ENCODE results near the gene TIMM8A. TPM values are rescaled to one million over a fixed set of nuclear protein-coding genes. Genes with fewer than 3 reads are reported as not detected.

The TIMM8A gene
- total and polyA plus RNA-seq, 4 donors = 4.6 to 11.9 (median 6.8) TPM

- Histone ChIP-seq H3K27ac (ENCODE audit: low read depth in 1 of 2, low read length in 1 of 2) (no peak overlapping the region), H3K9ac (ENCODE audit: insufficient read depth in 1 of 2, low read length in 2 of 2) (no peak overlapping the region), H3K27me3 (ENCODE audit: control insufficient read depth in 3 of 3, insufficient read depth in 3 of 3, low read length in 2 of 3) (peaks cover 4 to 15% (median 11%) of the 10 kb centered on the region in 3 donors), H3K9me3 (ENCODE audit: control insufficient read depth in 4 of 4, insufficient read depth in 3 of 4, low read length in 3 of 4) (no peaks in the 10 kb centered on the region), H3K36me3 (ENCODE audit: control insufficient read depth in 4 of 4, insufficient read depth in 4 of 4, low read length in 4 of 4) (no peaks in the 10 kb centered on the region), H3K4me1 (ENCODE audit: control insufficient read depth in 5 of 5, insufficient read depth in 5 of 5, low read length in 5 of 5) (no peaks in the 10 kb centered on the region), H3K4me3 (no peak overlapping the region)
- 59 to 64% methylated on average over 1 of the region's 1 CpG for WGBS, 2 donors
- DNase-seq = no peak
- no peak for TF ChIP-seq CTCF (IDR thresholded peaks at IDR 0.05; ENCODE audit: control extremely low read depth, extremely low read depth)
- no peak for ATAC-seq (ENCODE audit: insufficient read depth, low FRiP score)
Observed at GRCh38 chrX:101377547-101377946, 29.0 kb upstream of the TIMM8A start.

- ATAC-seq (ENCODE audit: insufficient read depth, low FRiP score) (no peak), DNase-seq (no peak)
- WGBS, 2 donors = 43 to 50% methylated on average over 3 of the region's 3 CpGs
- Histone ChIP-seq H3K27ac (ENCODE audit: low read depth in 1 of 2, low read length in 1 of 2) (no peak overlapping the region), H3K36me3 (ENCODE audit: control insufficient read depth in 4 of 4, insufficient read depth in 4 of 4, low read length in 4 of 4) (no peaks in the 10 kb centered on the region), H3K27me3 (ENCODE audit: control insufficient read depth in 3 of 3, insufficient read depth in 3 of 3, low read length in 2 of 3) (peaks cover 4 to 18% (median 6%) of the 10 kb centered on the region in 3 donors), H3K9me3 (ENCODE audit: control insufficient read depth in 4 of 4, insufficient read depth in 3 of 4, low read length in 3 of 4) (no peaks in the 10 kb centered on the region), H3K4me3 (no peak overlapping the region), H3K9ac (ENCODE audit: insufficient read depth in 1 of 2, low read length in 2 of 2) (no peak overlapping the region), H3K4me1 (ENCODE audit: control insufficient read depth in 5 of 5, insufficient read depth in 5 of 5, low read length in 5 of 5) (no peaks in the 10 kb centered on the region)
- TF ChIP-seq CTCF (IDR thresholded peaks at IDR 0.05; ENCODE audit: control extremely low read depth, extremely low read depth) = no peak
Observed at GRCh38 chrX:101370888-101371504, 22.5 kb upstream of the TIMM8A start.

GRCh38 chrX:101369687-101370086 lies 21.1 kb upstream of the TIMM8A start:
- WGBS, 2 donors = 58 to 80% methylated on average over 6 of the region's 6 CpGs
- ATAC-seq (ENCODE audit: insufficient read depth, low FRiP score) = no peak
- Histone ChIP-seq H3K9me3 (ENCODE audit: control insufficient read depth in 4 of 4, insufficient read depth in 3 of 4, low read length in 3 of 4) (no peaks in the 10 kb centered on the region), H3K36me3 (ENCODE audit: control insufficient read depth in 4 of 4, insufficient read depth in 4 of 4, low read length in 4 of 4) (no peaks in the 10 kb centered on the region), H3K4me1 (ENCODE audit: control insufficient read depth in 5 of 5, insufficient read depth in 5 of 5, low read length in 5 of 5) (no peaks in the 10 kb centered on the region), H3K9ac (ENCODE audit: insufficient read depth in 1 of 2, low read length in 2 of 2) (no peak overlapping the region), H3K27ac (ENCODE audit: low read depth in 1 of 2, low read length in 1 of 2) (no peak overlapping the region), H3K4me3 (no peak overlapping the region), H3K27me3 (ENCODE audit: control insufficient read depth in 3 of 3, insufficient read depth in 3 of 3, low read length in 2 of 3) (peaks cover 0 to 12% (median 10%) of the 10 kb centered on the region in 3 donors)
- no peak for TF ChIP-seq CTCF (IDR thresholded peaks at IDR 0.05; ENCODE audit: control extremely low read depth, extremely low read depth)
- no peak for DNase-seq

- Histone ChIP-seq H3K36me3 (ENCODE audit: control insufficient read depth in 4 of 4, insufficient read depth in 4 of 4, low read length in 4 of 4) (no peaks in the 10 kb centered on the region), H3K4me1 (ENCODE audit: control insufficient read depth in 5 of 5, insufficient read depth in 5 of 5, low read length in 5 of 5) (no peaks in the 10 kb centered on the region), H3K27ac (ENCODE audit: low read depth in 1 of 2, low read length in 1 of 2) (no peak overlapping the region), H3K27me3 (ENCODE audit: control insufficient read depth in 3 of 3, insufficient read depth in 3 of 3, low read length in 2 of 3) (peaks cover 0 to 7% (median 7%) of the 10 kb centered on the region in 3 donors), H3K9me3 (ENCODE audit: control insufficient read depth in 4 of 4, insufficient read depth in 3 of 4, low read length in 3 of 4) (no peaks in the 10 kb centered on the region), H3K4me3 (no peak overlapping the region), H3K9ac (ENCODE audit: insufficient read depth in 1 of 2, low read length in 2 of 2) (no peak overlapping the region)
- no peak for TF ChIP-seq CTCF (IDR thresholded peaks at IDR 0.05; ENCODE audit: control extremely low read depth, extremely low read depth)
- DNase-seq (no peak), ATAC-seq (ENCODE audit: insufficient read depth, low FRiP score) (no peak)
Observed at GRCh38 chrX:101368800-101369199, 20.3 kb upstream of the TIMM8A start.

Data from lung (tissue), 12 donors.